ENCODE results near the gene ELMO1.

DNA sequence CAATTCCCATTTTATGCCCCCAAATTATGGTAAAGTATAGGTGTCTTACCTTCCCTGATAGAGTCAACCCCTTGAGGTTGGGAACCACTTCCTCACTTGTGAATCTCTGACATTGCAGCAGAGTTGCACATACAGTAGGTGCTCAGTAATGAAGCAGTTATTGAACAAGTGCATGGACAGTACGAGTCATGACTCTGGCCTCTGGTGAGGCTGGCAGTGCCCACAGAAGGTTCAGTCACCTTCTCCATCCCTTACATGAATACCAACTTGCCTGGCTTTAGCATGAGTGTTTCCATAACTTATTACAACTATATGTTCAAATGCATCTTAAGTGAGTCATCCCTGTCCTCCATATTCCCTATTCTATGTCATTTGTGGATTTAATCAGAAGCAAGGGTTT, 340.0 kb downstream of the ELMO1 start:
- TF ChIP-seq DNMT3B (CRISPR knock-in tag; conservative IDR thresholded peaks at IDR 0.05) (no peak), ZBTB7A (CRISPR knock-in tag; IDR thresholded peaks at IDR 0.05) (no peak), IKZF1 (IDR thresholded peaks at IDR 0.05) (no peak), FOXA3 (CRISPR knock-in tag; IDR thresholded peaks at IDR 0.05) (no peak), CREM (IDR thresholded peaks at IDR 0.05) (no peak), CREM (CRISPR knock-in tag; IDR thresholded peaks at IDR 0.05) (no peak), ZIK1 (CRISPR knock-in tag; IDR thresholded peaks at IDR 0.05; ENCODE audit: borderline replicate concordance, low read depth) (no peak)
- TF ChIP-seq, protein P1, sequence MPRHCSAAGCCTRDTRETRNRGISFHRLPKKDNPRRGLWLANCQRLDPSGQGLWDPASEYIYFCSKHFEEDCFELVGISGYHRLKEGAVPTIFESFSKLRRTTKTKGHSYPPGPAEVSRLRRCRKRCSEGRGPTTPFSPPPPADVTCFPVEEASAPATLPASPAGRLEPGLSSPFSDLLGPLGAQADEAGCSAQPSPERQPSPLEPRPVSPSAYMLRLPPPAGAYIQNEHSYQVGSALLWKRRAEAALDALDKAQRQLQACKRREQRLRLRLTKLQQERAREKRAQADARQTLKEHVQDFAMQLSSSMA (CRISPR knock-in tag; IDR thresholded peaks at IDR 0.05): no peak

Measured in HepG2 (cell line).